H9 (cell line): ENCODE data around the gene TAF1A. TPM values are rescaled to one million over a fixed set of nuclear protein-coding genes. Genes with fewer than 3 reads are reported as not detected.

Source experiments
- DNase-seq: peaks from one replicate; pipeline ENCODE4 v3.0.0-alpha.2; 2017
- H2AFZ ChIP-seq: one replicate; pipeline ENCODE4 v1.6.1; 2013; ENCODE audit warnings: mild to moderate bottlenecking, low read length, control low read depth, moderate library complexity
- H2AK5ac ChIP-seq: 2 replicates; pipeline ENCODE4 v1.6.1; 2013; ENCODE audit warnings: low read length, control low read depth, mixed read lengths; ENCODE audit not compliant: insufficient read length
- H2BK120ac ChIP-seq: one replicate; pipeline ENCODE4 v1.6.1; 2013; ENCODE audit warnings: low read depth, mild to moderate bottlenecking, low read length, control low read depth, inconsistent platforms; ENCODE audit not compliant: poor library complexity, severe bottlenecking
- H2BK12ac ChIP-seq: 2 replicates; pipeline ENCODE4 v1.6.1; 2013; ENCODE audit warnings: low read length, control low read depth, mixed read lengths, low read depth; ENCODE audit not compliant: insufficient read length
- H2BK15ac ChIP-seq: 2 replicates; pipeline ENCODE4 v1.6.1; 2013; ENCODE audit warnings: low read depth, low read length, control low read depth
- H2BK20ac ChIP-seq: one replicate; pipeline ENCODE4 v1.6.1; 2013; ENCODE audit warnings: low read depth, mild to moderate bottlenecking, low read length, control low read depth, inconsistent platforms; ENCODE audit not compliant: poor library complexity, severe bottlenecking
- H2BK5ac ChIP-seq: 2 replicates; pipeline ENCODE4 v1.6.1; 2013; ENCODE audit warnings: low read length, control low read depth, mixed read lengths; ENCODE audit not compliant: insufficient read length
- H3K14ac ChIP-seq: 2 replicates; pipeline ENCODE4 v1.6.1; 2013; ENCODE audit warnings: low read length, control low read depth; ENCODE audit not compliant: insufficient read depth
- H3K18ac ChIP-seq: 2 replicates; pipeline ENCODE4 v1.6.1; 2013; ENCODE audit warnings: low read depth, mild to moderate bottlenecking, mixed read lengths, low read length, control low read depth; ENCODE audit not compliant: insufficient read length
- H3K23ac ChIP-seq: 2 replicates; pipeline ENCODE4 v1.6.1; 2013; ENCODE audit warnings: low read length, control low read depth, mixed read lengths, low read depth; ENCODE audit not compliant: insufficient read length
- H3K23me2 ChIP-seq: 2 replicates; pipeline ENCODE4 v1.6.1; 2013; ENCODE audit warnings: low read depth, mild to moderate bottlenecking, mixed read lengths, low read length, control low read depth; ENCODE audit not compliant: insufficient read length, poor library complexity, severe bottlenecking
- H3K27ac ChIP-seq: 2 replicates; pipeline ENCODE4 v1.5.1; 2013; ENCODE audit warnings: low read length, control low read depth, mixed read lengths, low read depth; ENCODE audit not compliant: insufficient read length
- H3K27me3 ChIP-seq: 2 replicates; pipeline ENCODE4 v1.6.1; 2013; ENCODE audit warnings: low read length, control low read depth, inconsistent platforms; ENCODE audit not compliant: insufficient read depth
- H3K4ac ChIP-seq: 2 replicates; pipeline ENCODE4 v1.6.1; 2013; ENCODE audit warnings: low read depth, mild to moderate bottlenecking, control low read depth, inconsistent platforms, low read length, moderate library complexity
- H3K4me1 ChIP-seq: 2 replicates; pipeline ENCODE4 v1.6.1; 2013; ENCODE audit warnings: low read length, control low read depth, inconsistent platforms; ENCODE audit not compliant: insufficient read depth
- H3K4me2 ChIP-seq: 2 replicates; pipeline ENCODE4 v1.6.1; 2013; ENCODE audit warnings: low read length, control low read depth, mixed read lengths; ENCODE audit not compliant: insufficient read length, insufficient read depth
- H3K56ac ChIP-seq: 2 replicates; pipeline ENCODE4 v1.6.1; 2013; ENCODE audit warnings: low read depth, mild to moderate bottlenecking, mixed read lengths, low read length, control low read depth; ENCODE audit not compliant: insufficient read length
- H3K79me1 ChIP-seq: 2 replicates; pipeline ENCODE4 v1.6.1; 2013; ENCODE audit warnings: low read depth, mild to moderate bottlenecking, moderate library complexity, low read length, control low read depth, inconsistent platforms; ENCODE audit not compliant: insufficient read depth, poor library complexity, severe bottlenecking
- H3K79me2 ChIP-seq: 2 replicates; pipeline ENCODE4 v1.6.1; 2013; ENCODE audit warnings: low read length, control low read depth, inconsistent platforms; ENCODE audit not compliant: insufficient read depth
- H3K9ac ChIP-seq: 2 replicates; pipeline ENCODE4 v1.6.1; 2013; ENCODE audit warnings: low read length, control low read depth, mixed read lengths; ENCODE audit not compliant: insufficient read length; ENCODE audit errors: extremely low read depth
- H3K9me3 ChIP-seq: one replicate; pipeline ENCODE4 v1.6.1; 2013; ENCODE audit warnings: low read depth, low read length, inconsistent platforms; ENCODE audit not compliant: control insufficient read depth
- H3T11ph ChIP-seq: one replicate; pipeline ENCODE4 v1.6.1; 2013; ENCODE audit warnings: mild to moderate bottlenecking, low read length, control low read depth, inconsistent platforms
- H4K20me1 ChIP-seq: one replicate; pipeline ENCODE4 v1.6.1; 2013; ENCODE audit not compliant: control insufficient read depth, insufficient read length, insufficient read depth
- H4K5ac ChIP-seq: 2 replicates; pipeline ENCODE4 v1.6.1; 2013; ENCODE audit warnings: low read depth, mild to moderate bottlenecking, mixed read lengths, low read length, control low read depth; ENCODE audit not compliant: insufficient read length
- H4K8ac ChIP-seq: replicated peaks from 2 replicates; pipeline ENCODE4 v1.6.1; 2013; ENCODE audit warnings: low read length, control low read depth, mixed read lengths, low read depth; ENCODE audit not compliant: insufficient read length
- H4K91ac ChIP-seq: 2 replicates; pipeline ENCODE4 v1.6.1; 2013; ENCODE audit warnings: low read depth, mild to moderate bottlenecking, moderate library complexity, mixed read lengths, low read length, control low read depth; ENCODE audit not compliant: insufficient read length
- H3K27ac Mint-ChIP-seq, 3 experiments: 2 replicates in 2 of 3; 3 replicates in 1 of 3; pipeline ENCODE4 v1.8.0; 2020 to 2021; ENCODE audit warnings: mixed read lengths in 3 of 3, mild to moderate bottlenecking in 1 of 3, moderate library complexity in 1 of 3
- H3K27me3 Mint-ChIP-seq: 2 replicates; pipeline ENCODE4 v1.8.0; 2021; ENCODE audit warnings: low read depth, mild to moderate bottlenecking, moderate library complexity, mixed read lengths
- H3K36me3 Mint-ChIP-seq, 3 experiments: 2 replicates in 2 of 3; 3 replicates in 1 of 3; pipeline ENCODE4 v1.8.0; 2020 to 2021; ENCODE audit warnings: low read depth in 3 of 3, mixed read lengths in 3 of 3; ENCODE audit not compliant: insufficient read depth in 1 of 3
- H3K4me1 Mint-ChIP-seq, 2 experiments: 2 replicates each; pipeline ENCODE4 v1.8.0; 2020; ENCODE audit warnings: mixed read lengths in 2 of 2
- H3K4me3 Mint-ChIP-seq, 2 experiments: 2 replicates in 1 of 2; 3 replicates in 1 of 2; pipeline ENCODE4 v1.8.0; 2020 to 2021; ENCODE audit warnings: mild to moderate bottlenecking in 2 of 2, mixed read lengths in 2 of 2, moderate library complexity in 1 of 2
- H3K9me3 Mint-ChIP-seq, 2 experiments: 2 replicates in 1 of 2; 3 replicates in 1 of 2; pipeline ENCODE4 v1.8.0; 2020; ENCODE audit warnings: mild to moderate bottlenecking in 2 of 2, mixed read lengths in 2 of 2, moderate library complexity in 1 of 2
- CTCF ChIP-seq: fragments of 200-600 bp; sonication (generic); conservative IDR thresholded peaks from 3 replicates; pipeline ENCODE4 v1.8.0; 2021; ENCODE audit warnings: antibody characterized with exemption, mild to moderate bottlenecking
- WGBS: extraction: QIAGEN DNeasy Blood & Tissue Kit; methylation state at CpG from one replicate; pipeline ENCODE4 v1.1.7; 2013; ENCODE audit warnings: missing lambda C conversion rate, low lambda C conversion rate, mixed read lengths; ENCODE audit not compliant: insufficient read length; ENCODE audit errors: extremely low coverage; 5-methylcytosine and 5-hydroxymethylcytosine counted together
- total RNA-seq: library from RNA; stranded (reverse); gene quantifications from 2 replicates; pipeline ENCODE4 v1.2.1, GENCODE V29; 2021

The TAF1A gene
- total RNA-seq, 1 experiment from 2014 or later: 14.8 TPM

GRCh38 chr1:222546548-222547259, 43.0 kb downstream of the TAF1A start:
- Mint-ChIP-seq H3K4me1 (peaks cover 9 to 12% of the 10 kb centered on the region in 2 experiments; a peak in 3 of 4 replicates), H3K9me3 (no peaks in the 10 kb centered on the region), H3K27ac (no peak overlapping the region; a peak in 2 of 7 replicates), H3K27me3 (no peaks in the 10 kb centered on the region; the same call in 1 of the 2 replicates), H3K4me3 (no peak overlapping the region), H3K36me3 (no peaks in the 10 kb centered on the region)
- H3T11ph ChIP-seq: no peak overlapping the region
- no peak overlapping the region for H3K18ac ChIP-seq
- no peak overlapping the region for H3K4me2 ChIP-seq
- no peak overlapping the region for H4K91ac ChIP-seq
- H4K20me1 ChIP-seq: no peaks in the 10 kb centered on the region
- H3K27me3 ChIP-seq: no peaks in the 10 kb centered on the region; the same call in 1 of the 2 replicates
- H2BK20ac ChIP-seq: no peak overlapping the region
- no peak for TF ChIP-seq CTCF
- no peak overlapping the region for H3K23ac ChIP-seq
- H2BK120ac ChIP-seq: no peak overlapping the region
- no peak overlapping the region for H3K27ac ChIP-seq
- H2BK5ac ChIP-seq: no peak overlapping the region
- H2BK15ac ChIP-seq: no peak overlapping the region
- no peaks in the 10 kb centered on the region for H3K9me3 ChIP-seq
- no peak overlapping the region for H2AFZ ChIP-seq
- DNase-seq: no peak
- H4K8ac ChIP-seq: no peak overlapping the region
- H4K5ac ChIP-seq: no peak overlapping the region
- WGBS: no CpG with 5 or more reads among the region's 7 CpGs
- no peaks in the 10 kb centered on the region for H3K79me2 ChIP-seq
- H3K4me1 ChIP-seq: no peaks in the 10 kb centered on the region
- H2AK5ac ChIP-seq: no peak overlapping the region
- H2BK12ac ChIP-seq: no peak overlapping the region
- H3K23me2 ChIP-seq: no peaks in the 10 kb centered on the region
- H3K56ac ChIP-seq: no peak overlapping the region
- H3K79me1 ChIP-seq: no peaks in the 10 kb centered on the region
- no peak overlapping the region for H3K4ac ChIP-seq
- H3K9ac ChIP-seq: no peak overlapping the region
- no peak overlapping the region; the same call in 1 of the 2 replicates for H3K14ac ChIP-seq
